SH-SY5Y (cell line): ENCODE results near the gene PCDHGB7.

ENCODE experiments used
- GATA2 ChIP-seq: IDR thresholded peaks from 2 replicates; pipeline ENCODE4 v1.6.1; 2011; ENCODE audit warnings: mild to moderate bottlenecking, low read depth, low read length
- GATA3 ChIP-seq: IDR thresholded peaks from 2 replicates; pipeline ENCODE4 v1.6.1; 2011; ENCODE audit warnings: low read depth, mild to moderate bottlenecking, low read length, moderate library complexity

The PCDHGB7 gene

GRCh38 chr5:141440341-141440740 is 22.9 kb downstream of the PCDHGB7 start:
- TF ChIP-seq GATA2 (no peak), GATA3 (no peak)

GRCh38 chr5:141441571-141442170 is 24.2 kb downstream of the PCDHGB7 start:
- TF ChIP-seq GATA2 = no peak
- no peak for TF ChIP-seq GATA3

GRCh38 chr5:141465351-141465750 is 47.9 kb downstream of the PCDHGB7 start:
- TF ChIP-seq GATA2 (no peak), GATA3 (no peak)
